ENCODE data around the gene ANAPC16. TPM values are rescaled to one million over a fixed set of nuclear protein-coding genes. Genes with fewer than 3 reads are reported as not detected.
"Not testable (repeated sequence)": the region's sequence is repeated elsewhere in the genome, so short reads cannot be mapped to it uniquely, and the experiment has no call there.

The ANAPC16 gene
- total RNA-seq, 1 donor from 2014 or later = 37.0 TPM

DNA sequence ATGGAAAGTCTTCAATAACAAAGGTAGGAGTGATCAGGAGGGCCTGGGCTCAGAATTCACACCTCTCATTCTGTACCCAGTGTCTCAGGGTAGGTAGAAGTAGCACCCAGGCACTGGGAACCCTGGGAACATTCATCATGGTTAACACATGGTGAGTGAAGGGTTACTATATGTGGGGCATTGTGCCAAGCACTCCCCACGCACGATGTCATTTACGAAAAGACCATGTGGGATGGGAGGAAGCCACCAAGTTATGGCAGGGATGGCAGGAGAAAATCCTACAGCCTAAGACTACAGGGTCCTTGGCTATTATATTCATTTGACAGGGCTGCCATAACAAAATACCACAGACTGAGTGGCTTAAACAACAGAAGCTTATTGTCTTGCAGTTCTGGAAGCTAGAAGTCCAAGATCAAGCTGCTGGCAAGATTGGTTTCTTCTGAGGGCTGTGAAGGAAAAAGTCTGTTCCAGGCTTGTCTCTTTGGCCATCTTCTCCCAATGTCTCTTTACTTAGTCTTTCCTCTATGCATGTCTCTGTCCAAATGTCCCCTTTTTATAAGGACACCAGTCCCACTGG lies 30.2 kb downstream of the ANAPC16 start:
- H3K27ac Mint-ChIP-seq (ENCODE audit: unreplicated experiment) = no peak overlapping the region
- no peak for DNase-seq
- peaks cover 14% of the 10 kb centered on the region for H3K4me1 Mint-ChIP-seq (ENCODE audit: low read depth, unreplicated experiment)
- TF ChIP-seq CTCF (IDR thresholded peaks at IDR 0.05; ENCODE audit: partially characterized antibody, unreplicated experiment) = no peak
- no peaks in the 10 kb centered on the region for H3K36me3 Mint-ChIP-seq (ENCODE audit: unreplicated experiment)
- H3K27me3 Mint-ChIP-seq (ENCODE audit: unreplicated experiment) = peaks cover 2% of the 10 kb centered on the region
- peaks cover 4% of the 10 kb centered on the region for H3K9me3 Mint-ChIP-seq (ENCODE audit: unreplicated experiment)
- H3K4me3 Mint-ChIP-seq (ENCODE audit: unreplicated experiment) = no peak overlapping the region

GRCh38 chr10:72248468-72249151 lies 32.8 kb downstream of the ANAPC16 start:
- H3K36me3 Mint-ChIP-seq (ENCODE audit: unreplicated experiment) = no peaks in the 10 kb centered on the region
- H3K27me3 Mint-ChIP-seq (ENCODE audit: unreplicated experiment) = peaks cover 2% of the 10 kb centered on the region
- H3K27ac Mint-ChIP-seq (ENCODE audit: unreplicated experiment) = no peak overlapping the region
- H3K4me1 Mint-ChIP-seq (ENCODE audit: low read depth, unreplicated experiment) = peaks cover 15% of the 10 kb centered on the region
- DNase-seq = no peak
- H3K9me3 Mint-ChIP-seq (ENCODE audit: unreplicated experiment) = peaks cover 2% of the 10 kb centered on the region
- no peak for TF ChIP-seq CTCF (IDR thresholded peaks at IDR 0.05; ENCODE audit: partially characterized antibody, unreplicated experiment)
- H3K4me3 Mint-ChIP-seq (ENCODE audit: unreplicated experiment) = no peak overlapping the region

DNA sequence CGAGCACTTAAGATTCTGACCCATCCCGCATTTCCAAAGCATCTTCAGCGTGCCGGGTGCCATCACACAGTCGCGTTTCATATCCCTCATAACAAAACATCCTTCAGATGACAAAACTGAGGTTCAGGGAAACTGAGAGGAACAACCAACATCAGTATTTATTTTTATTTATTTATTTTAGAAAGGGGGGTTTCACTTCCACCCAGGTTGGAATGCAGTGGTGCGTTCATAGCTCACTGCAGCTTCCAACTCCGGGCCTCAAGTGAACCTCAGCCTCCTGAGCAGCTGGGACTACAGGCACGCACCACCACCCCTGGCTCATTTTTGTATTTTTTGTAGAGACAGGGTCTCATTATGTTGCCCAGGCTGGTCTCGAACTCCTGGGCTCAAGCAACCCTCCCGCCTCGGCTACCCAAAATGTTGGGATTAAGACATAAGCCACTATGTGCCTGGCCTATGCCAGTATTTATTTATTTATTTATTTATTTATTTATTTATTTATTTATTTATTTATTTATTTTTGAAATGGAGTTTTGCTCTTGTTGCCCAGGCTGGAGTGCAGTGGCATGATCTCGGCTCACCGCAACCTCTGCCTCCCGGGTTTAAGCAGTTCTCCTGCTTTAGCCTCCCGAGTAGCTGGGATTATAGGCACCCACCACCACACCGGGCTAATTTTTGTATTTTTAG lies 33.5 kb downstream of the ANAPC16 start:
- not testable (repeated sequence) for H3K4me3 Mint-ChIP-seq (ENCODE audit: unreplicated experiment); H3K36me3 Mint-ChIP-seq (ENCODE audit: unreplicated experiment); DNase-seq; H3K9me3 Mint-ChIP-seq (ENCODE audit: unreplicated experiment); H3K27ac Mint-ChIP-seq (ENCODE audit: unreplicated experiment); H3K27me3 Mint-ChIP-seq (ENCODE audit: unreplicated experiment)
- H3K4me1 Mint-ChIP-seq (ENCODE audit: low read depth, unreplicated experiment) = peaks cover 15% of the 10 kb centered on the region

DNA sequence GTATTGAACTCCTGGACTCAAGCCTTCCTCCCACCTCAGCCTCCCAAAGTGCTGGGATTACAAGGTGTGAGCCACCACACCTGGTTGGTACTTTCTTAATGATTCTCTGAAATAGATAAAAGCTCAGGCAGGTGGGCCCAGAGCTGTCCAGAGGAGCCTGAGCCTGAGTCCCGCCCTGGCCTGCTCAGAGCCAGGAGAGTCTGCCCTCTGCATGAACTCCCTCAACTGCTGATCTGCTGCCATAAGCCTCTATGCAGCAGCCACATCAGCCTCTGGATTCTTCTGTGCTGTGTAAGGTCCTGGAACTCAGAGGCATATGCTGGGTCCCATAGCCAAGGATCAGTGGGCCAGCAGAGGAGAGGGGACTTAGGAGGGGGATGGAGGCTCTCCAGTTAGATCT lies 34.9 kb downstream of the ANAPC16 start:
- H3K27ac Mint-ChIP-seq (ENCODE audit: unreplicated experiment) = no peak overlapping the region
- no peak for TF ChIP-seq CTCF (IDR thresholded peaks at IDR 0.05; ENCODE audit: partially characterized antibody, unreplicated experiment)
- peaks cover 2% of the 10 kb centered on the region for H3K27me3 Mint-ChIP-seq (ENCODE audit: unreplicated experiment)
- peaks cover 2% of the 10 kb centered on the region for H3K9me3 Mint-ChIP-seq (ENCODE audit: unreplicated experiment)
- no peaks in the 10 kb centered on the region for H3K36me3 Mint-ChIP-seq (ENCODE audit: unreplicated experiment)
- DNase-seq = no peak
- H3K4me1 Mint-ChIP-seq (ENCODE audit: low read depth, unreplicated experiment) = peaks cover 19% of the 10 kb centered on the region
- no peak overlapping the region for H3K4me3 Mint-ChIP-seq (ENCODE audit: unreplicated experiment)

DNA sequence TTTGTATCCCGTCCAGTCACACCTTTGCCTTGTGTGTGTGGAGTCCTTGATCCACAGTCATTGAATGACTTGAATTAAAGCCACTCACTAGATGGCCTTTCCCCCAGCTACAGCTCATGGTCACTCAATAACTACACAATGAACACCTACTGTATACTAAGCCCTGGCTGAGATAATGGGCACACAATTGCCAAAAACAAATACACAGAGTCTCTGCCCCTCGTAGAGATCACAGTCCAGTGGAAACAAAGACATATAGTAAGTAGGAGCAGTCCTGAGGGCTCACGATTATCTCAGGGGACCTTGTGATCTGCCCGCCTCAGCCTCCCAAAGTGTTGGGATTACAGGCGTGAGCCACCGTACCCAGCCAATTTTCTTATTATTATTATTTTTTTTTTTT lies 35.8 kb downstream of the ANAPC16 start:
- Mint-ChIP-seq H3K4me3 (ENCODE audit: unreplicated experiment) (no peak overlapping the region), H3K27me3 (ENCODE audit: unreplicated experiment) (peaks cover 2% of the 10 kb centered on the region), H3K9me3 (ENCODE audit: unreplicated experiment) (peaks cover 2% of the 10 kb centered on the region), H3K4me1 (ENCODE audit: low read depth, unreplicated experiment) (peaks cover 24% of the 10 kb centered on the region), H3K36me3 (ENCODE audit: unreplicated experiment) (no peaks in the 10 kb centered on the region), H3K27ac (ENCODE audit: unreplicated experiment) (no peak overlapping the region)
- TF ChIP-seq CTCF (IDR thresholded peaks at IDR 0.05; ENCODE audit: partially characterized antibody, unreplicated experiment) = no peak
- no peak for DNase-seq

Measured in glutamatergic neuron (in vitro differentiated cells).